GM18511 (cell line): Measurements from ENCODE around the gene ZNF570.

Experiments used
- ATAC-seq: cut with Tn5 transposase; IDR thresholded peaks from one replicate; pipeline ENCODE4 v1.9.1; 2021; ENCODE audit warnings: mild to moderate bottlenecking, moderate library complexity; ENCODE audit not compliant: unreplicated experiment

ZNF570 gene

DNA sequence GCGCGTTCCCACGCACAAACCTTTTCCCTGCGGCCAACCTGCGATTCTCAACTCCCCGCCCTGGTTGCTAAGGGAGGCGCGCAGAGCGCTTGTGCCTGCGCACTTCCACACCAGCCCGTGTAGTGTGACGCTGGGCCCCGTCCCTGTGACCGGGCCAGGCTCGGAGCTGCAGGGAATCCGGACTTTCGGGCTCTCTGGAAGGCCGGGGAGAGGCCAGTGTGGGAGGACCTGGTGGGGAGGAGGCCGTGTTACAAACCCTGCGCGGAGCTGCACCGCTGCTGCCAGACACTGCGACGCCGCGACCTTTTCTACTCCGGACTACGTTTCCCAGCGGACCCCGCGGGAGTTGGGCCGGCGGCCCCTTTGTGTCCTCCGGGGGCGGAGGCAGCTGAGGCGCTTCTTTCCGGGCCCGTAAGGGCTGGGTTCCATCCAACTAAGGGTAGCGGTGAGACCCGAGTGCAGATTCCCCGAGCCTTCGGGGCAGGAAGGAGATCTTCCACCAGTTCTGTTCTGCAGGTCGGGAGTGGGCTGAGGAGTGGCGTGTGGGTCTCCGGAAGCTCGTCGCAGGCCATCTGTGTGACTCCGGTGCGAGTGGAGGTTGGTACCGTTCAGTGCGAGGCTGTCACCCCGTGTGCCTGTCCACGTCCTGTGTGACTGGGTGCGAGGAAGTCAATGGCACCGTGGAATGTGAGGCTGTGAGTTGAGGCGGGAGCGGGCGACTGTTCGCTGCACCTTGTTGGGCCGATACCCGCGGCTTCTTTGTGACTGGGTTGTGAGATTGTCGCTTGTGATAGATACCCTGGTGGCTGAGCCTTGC is at the start of gene ZNF570:
TSS of gene ZNF570 (plus strand) at position 396 of the 817 bp plus-strand sequence. CDS start 999 bp downstream, outside the sequence.
- ATAC-seq = peak; percentile 73

DNA sequence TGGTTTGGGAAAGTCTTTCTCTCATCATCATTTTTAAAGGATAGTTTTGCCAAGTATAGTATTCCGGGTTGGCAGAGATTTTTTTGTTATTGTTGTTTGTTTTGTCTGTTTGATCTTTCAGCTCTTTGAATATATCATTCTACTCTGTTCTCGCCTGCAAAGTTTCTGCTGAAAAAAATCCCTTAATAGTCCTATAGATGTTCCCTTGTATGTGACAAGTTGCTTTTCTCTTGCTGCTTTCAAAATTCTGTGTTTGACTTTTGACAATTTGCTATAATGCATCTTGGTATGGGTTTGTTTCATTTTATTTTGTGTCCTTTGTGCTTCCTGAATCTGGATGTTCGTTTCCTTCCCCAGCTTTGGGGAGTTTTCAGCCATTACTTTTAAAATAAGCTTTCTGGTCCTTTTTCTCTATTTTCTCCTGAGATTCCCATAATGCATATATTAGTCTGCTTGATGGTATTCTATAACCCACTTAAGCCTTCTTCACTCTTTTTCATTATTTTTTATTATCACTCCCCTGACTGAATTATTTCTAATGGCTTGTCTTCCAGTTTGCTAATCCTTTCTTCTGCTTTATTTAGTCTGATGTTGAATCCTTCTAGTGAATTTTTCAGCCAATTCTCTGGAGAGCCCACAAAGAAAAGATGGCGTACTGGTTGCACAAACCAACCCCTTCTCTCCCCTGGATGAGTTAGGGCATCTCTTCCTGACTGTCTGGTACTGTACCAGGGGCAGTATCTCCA is 16.5 kb upstream of the ZNF570 start:
- ATAC-seq = no peak

DNA sequence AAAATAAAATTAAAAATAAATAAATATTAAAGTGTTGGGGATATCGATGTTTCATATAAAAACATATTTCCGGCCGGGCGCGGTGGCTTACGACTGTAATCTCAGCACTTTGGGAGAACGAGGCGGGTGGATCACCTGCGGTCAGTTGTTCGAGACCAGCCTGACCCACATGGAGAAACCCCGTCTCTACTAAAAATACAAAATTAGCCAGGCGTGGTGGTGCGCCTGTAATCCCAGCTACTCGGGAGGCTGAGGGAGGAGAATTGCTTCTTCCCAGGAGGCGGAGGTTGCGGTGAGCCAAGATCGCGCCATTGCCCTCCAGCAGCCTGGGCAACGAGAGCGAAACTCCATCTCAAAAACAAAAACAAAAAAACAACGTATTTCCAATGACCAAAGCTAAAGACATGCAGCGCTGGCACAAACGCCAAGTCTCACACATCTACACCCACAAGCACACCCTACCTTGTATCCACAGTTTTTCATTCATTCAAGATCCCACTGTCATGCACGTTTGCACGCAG is 2.8 kb upstream of the ZNF570 start:
- no peak for ATAC-seq

DNA sequence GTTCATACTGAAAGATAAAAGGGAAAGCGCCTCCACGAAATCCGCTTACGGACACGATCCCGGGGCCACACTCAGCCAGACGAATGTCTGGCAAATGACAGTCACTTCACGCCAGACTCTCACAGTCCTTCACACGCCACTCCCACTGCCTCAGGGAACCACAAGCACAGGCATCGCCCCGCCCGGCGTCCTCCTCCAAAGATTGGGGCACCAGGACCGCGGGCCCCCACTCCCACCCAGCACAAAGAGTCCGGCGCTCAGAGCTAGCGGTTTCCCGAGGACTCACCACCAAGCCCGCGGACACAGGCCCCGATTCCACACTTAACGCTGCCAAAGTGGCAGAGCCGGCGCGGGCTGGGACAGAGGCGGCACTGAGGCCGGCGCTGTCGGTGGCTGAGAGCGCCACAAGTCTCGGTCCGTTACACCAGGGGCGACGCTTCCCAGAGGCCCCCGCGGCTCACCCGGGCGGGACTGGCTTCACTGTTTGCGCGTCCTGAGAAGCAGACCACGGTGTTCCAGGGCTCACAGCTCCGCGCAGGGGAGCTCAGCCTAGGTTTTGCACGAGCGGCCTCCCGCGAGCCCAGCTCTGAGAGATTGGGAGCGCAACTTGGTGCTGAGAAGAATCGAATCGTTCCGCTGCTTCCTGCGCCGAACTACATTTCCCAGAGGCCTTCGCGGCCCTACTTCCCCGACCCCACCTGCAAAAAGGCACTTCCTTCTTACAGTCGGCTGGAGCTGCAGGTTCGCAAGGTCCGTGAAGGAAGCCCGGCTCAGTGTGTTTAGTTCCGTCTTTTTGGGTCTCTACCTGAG is 2.2 kb upstream of the ZNF570 start, which contains the start of gene ZNF569:
TSS of gene ZNF569 (minus strand) at position 647 of the 810 bp plus-strand sequence. CDS start 22,523 bp downstream, outside the sequence.
- peak; percentile 73 for ATAC-seq

DNA sequence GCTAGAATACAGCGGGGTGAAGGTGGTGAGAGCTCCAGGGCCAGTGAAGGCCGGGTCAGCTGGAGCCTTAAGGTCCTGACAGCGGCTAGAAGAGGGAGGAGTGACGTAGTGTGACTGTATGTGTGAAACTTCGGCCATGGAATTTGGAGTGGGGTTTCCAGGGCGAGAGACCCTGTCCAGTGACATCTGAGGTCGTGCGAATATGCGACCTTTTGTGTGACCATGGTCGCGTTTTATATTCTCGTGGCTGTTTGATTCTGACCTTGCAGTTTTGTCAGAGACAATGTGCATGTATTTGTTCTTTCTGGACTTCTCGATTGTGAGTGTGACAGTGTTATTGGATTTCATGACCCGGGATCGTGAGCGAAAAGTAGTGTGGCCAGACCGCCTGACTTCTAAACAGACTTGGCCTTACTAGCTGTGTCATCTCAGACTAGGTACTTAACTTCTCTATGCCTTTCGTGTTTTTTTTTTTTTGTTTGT is 1.5 kb upstream of the ZNF570 start:
- no peak for ATAC-seq

DNA sequence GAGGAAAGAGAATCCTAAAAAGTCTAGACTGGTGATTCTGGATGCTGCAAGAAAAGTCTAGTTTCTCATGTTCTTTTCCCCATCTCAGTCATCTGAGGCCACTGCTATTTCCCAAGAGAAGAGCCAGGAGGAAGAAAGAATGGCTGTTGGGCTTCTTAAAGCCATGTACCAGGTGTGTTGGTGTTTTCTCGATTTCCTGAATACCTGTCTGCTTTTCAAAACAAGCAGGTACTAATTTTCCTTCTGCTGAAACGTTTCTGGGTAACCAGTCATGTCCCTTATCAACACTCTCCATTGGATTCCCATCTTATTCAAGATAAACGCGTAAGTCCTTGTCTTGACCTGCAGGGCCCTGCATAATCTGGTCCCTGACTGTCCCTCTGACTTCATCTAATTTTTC is 1.1 kb downstream of the ZNF570 start:
- ATAC-seq = no peak

DNA sequence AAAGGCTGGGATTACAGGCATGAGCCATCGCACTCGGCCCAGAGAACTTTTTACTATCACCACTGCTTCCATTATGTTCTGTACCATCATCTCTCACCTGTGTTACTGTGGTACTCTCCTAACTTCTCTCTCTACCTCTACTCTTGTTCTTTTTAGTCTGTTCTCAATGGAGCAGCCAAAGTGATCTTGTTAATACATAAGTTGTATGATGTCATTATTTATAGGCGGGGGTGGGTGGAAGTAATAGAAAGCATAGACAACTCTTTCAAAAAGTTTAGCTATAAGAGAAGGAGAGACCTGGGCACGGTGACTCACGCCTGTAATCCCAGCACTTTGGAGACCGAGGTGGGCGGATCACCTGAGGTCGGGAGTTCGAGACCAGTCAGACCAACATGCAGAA is 3.0 kb downstream of the ZNF570 start:
- ATAC-seq = no peak

DNA sequence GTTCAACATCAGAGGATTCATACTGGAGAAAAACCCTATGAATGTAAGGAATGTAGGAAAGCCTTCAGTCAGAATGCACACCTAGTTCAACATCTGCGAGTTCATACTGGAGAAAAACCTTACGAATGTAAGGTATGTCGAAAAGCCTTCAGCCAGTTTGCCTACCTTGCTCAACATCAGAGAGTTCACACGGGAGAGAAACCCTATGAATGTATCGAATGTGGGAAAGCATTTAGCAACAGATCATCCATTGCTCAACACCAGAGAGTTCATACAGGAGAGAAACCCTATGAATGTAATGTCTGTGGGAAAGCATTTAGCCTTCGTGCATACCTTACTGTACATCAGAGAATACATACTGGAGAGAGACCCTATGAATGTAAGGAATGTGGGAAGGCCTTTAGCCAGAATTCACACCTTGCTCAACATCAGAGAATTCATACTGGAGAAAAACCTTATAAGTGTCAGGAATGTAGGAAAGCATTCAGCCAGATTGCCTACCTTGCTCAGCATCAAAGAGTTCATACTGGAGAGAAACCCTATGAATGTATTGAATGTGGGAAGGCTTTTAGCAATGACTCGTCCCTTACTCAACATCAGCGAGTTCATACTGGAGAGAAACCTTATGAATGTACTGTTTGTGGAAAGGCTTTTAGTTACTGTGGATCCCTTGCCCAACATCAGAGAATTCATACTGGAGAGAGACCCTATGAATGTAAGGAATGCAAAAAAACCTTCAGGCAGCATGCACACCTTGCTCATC is 15.4 kb downstream of the ZNF570 start:
- no peak for ATAC-seq

DNA sequence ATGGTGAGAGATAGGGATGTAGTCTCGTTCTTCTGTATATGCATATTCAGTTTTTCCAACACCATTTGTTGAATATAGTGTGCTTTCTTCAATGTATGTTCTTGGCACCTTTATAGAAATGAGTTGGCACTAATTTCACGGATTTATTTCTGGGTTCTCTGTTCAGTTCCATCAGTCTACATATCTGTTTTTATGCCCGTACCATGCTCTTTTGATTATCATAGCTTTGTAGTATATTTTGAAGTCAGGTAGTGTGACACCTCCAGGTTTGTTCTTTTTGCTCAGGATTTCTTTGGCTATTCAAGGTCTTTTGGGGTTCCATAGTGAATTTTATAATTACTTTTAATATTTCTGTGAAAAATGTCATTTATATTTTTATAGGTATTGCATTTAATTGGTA is 23.1 kb downstream of the ZNF570 start:
- ATAC-seq = no peak

DNA sequence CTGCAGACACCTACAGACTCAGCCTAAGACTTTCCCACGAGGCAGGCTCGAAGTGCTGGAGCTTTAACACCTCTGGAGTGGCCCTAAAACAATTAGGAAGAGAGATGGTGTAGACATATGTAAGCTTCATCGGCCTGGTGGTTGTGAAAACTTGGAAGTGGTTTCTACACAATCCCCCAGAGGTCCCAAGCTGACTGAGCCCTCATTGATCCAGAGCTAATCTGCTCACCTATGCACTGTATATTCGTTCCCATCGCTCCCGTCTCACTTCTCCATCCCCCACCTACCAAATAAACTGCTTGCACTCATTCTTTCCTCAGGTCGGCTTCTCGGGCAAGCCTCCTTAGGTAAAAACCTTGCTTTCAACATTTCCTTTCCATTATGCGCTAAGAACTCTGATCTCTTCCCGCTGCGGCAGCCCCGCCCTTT is 36.8 kb downstream of the ZNF570 start:
- no peak for ATAC-seq

DNA sequence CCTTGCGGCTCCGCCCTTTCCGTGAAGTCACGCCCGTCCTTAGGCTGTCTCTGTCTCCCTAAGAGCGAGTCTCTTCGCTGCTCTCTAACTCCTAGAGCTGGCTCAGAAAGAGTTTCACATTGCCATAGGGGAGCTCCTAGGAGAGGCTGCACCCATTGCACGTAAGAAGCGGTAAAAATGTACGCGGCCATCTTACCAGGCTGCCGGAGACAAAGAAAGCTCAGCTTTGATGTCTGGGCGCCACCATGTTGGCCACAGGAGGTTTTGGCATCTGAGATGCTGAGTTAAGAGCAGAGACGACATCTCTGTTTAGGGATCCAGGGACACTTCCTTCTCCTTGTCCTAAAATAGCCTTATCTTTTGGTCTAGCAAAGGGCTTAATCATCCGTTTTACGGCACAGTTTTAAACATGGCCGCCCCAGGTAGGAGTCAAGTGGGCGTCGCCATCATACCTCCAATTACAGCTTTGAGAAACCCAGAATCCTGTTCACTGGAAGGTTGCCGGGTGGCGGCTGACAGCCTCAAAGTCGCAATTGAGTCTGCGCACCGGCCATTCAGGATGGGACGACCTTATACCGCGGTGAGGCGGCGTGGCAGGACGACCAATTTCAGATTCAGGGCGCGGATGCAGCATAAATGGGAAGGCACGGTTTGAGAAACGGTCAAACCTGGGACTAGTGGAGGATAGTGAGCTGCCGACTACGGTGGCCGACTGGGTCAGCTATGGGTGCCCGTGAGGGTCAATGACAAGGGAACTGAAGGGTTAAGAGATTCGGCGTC is 37.4 kb downstream of the ZNF570 start, which contains the start of gene ZNF793:
TSS of gene ZNF793 (plus strand) at position 553 of the 780 bp plus-strand sequence. CDS start 16,501 bp downstream, outside the sequence.
- no peak for ATAC-seq

DNA sequence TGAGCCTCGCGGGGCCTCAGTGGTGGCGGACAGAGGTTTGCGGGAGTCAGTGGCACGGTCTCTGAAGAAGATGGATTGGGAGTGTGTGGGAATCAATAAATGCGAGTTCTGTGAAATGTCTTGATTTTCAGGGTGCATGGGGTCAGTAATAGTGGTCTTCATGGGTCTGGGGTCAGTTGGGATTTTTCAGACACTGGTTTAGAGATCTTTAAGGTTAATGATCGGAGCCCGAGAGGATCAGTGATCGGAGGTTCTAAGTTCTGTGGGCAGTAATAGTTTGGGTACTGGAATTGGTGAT is 38.0 kb downstream of the ZNF570 start:
- ATAC-seq = no peak

DNA sequence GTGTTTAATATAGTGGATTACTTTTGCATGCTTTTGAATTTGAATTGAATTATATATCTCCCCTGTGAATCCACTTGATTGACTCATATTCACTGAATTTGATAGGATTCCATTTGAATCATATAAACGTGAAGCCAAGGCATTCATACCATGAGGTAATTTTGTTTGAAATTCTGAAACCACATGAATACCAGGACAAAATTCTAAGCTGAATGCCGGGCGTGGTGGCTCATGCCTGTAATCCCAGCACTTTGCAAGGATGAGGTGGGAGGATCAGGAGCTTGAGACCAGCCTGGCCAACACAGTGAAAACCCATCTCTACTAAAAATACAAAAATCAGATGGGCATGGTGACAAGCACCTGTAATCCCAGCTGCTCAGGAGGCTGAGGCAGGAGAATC is 42.0 kb downstream of the ZNF570 start:
- ATAC-seq = no peak

DNA sequence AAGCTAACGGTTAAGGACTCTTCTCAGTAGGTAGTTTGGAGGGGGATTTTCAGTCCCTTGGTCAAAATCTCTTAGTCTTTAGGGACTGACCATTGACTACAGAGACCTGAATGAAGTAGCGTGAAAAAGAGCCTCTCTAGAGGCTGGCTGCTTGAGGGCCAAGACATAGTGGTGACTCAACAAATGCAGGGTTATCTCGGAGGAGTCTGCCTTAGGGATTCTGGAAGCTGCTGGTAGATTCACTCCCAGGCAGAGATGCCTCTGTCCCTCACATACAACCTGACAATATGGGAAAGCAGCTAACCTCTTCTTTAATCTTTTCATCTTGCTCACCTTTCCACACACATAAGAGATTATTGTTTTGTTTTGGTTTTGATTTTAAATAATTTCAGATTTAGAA is 42.7 kb downstream of the ZNF570 start:
- no peak for ATAC-seq

DNA sequence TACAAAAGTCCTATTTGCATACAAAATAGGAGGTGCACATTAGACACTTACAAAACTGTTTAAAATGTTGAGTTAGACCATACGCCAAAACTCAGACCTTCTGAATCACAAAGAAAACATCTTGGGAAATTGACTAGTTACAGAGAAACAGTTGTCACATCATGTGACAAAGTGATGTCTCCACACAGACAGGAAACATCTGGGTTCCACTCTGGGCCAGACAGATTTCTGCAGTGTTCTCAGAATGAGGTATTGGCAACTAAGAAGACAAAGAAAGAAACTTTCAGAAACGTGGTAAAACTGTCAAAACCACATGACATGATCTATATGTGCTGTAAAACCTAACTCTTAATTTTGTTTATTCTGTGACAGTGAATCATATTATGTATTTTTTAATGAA is 44.2 kb downstream of the ZNF570 start:
- ATAC-seq = no peak

DNA sequence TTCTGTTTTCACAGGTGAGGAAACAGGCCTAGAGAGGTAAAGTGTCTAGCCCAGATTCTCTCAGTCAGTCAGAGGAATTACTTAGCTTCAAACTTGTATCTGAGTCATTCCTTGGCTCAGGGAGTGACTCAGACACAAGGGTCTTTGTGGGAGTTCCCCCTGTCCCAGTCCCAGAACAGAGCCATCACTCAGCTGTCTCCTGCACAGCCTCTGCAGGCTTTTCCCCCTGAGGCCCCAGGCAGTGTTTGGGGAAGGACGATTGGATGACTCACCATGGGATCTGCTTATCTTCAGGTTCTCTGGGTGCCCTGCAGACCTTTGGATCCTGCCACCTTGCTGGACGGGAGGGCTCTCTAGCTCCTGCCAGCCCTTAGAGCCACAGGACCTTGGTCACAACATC is 50.7 kb downstream of the ZNF570 start:
- no peak for ATAC-seq

DNA sequence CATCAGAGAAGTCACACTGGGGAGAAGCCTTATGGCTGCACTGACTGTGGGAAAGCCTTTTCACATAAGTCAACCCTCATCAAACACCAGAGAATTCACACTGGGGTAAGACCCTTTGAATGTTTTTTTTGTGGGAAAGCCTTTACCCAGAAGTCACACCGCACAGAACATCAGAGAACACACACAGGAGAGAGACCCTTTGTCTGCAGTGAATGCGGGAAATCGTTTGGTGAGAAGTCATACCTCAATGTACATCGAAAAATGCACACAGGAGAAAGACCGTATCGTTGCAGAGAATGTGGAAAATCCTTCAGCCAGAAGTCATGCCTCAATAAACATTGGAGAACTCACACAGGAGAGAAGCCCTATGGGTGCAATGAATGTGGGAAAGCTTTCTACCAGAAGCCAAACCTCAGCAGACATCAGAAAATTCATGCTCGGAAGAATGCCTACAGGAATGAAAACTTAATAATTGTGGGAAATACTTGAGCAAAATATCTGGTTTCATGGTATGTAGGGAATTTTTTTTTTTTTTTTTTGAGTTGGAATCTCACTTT is 68.3 kb downstream of the ZNF570 start:
- ATAC-seq = no peak
